GM19468 (cell line): Measurements from ENCODE around the gene ERI3.

Source experiments
- ATAC-seq: cut with Tn5 transposase; IDR thresholded peaks from one replicate; pipeline ENCODE4 v1.9.1; 2021; ENCODE audit warnings: mild to moderate bottlenecking, moderate library complexity, moderate number of reproducible peaks; ENCODE audit not compliant: unreplicated experiment; ENCODE audit errors: extremely low read depth

ERI3 gene

DNA sequence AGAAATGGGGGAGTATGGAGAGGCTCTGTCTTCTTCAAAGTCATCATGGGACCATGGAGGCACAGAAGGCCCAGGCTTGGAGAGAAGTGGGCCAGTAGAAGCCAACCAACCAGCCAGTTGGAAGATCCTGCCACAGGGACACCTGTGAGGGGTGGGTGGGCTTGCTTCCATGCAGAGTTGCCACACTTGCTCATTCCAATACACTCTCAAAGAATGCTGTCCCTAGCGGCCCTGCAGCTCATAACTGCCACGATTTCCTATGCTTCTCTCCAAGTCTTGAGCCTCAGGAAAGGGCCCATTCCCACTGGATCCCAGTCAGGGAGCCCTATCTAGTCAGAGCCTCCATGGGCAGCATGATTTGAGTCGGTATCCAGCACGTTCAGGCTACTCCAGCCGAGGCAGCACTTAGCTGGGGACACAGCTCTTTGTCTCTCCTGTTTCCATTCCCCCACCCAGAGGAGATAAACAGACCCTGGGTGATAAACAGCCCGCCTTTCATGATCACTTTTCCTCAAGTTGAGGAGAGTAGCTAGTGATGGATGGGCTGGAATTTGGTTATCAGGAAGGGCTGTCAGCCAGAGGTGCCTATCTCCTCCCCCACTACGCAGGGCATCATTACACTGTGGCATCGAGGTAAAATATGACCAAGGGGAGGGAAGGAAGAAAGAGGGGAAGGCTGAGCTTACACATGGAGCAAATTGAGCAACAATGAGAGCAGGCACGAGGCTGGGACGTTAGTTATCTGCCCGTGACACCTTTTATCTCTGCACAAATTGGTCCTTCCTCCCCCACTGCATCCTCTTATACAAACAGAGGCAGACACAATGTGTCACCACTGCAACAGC lies 64.6 kb downstream of the ERI3 start:
- no peak for ATAC-seq

DNA sequence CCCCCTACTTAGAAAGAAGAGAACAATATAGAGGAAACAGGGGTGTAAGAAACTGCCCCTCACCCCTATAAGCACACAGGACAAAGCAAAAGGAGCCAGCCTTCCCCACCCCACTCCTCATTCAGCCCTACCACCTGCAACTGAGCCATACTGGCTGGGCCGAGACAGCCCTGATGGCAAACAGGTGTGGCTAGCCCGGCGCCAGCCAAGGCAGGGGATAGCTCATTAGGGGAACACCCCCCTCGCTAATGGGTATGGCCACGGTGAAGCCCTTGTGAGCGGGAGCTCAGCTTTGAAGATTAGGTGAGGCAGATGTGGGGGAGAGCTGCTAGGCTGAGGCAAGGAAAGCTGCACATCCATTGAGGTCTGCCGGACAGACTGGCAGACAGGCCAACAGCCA lies 65.5 kb downstream of the ERI3 start:
- no peak for ATAC-seq

DNA sequence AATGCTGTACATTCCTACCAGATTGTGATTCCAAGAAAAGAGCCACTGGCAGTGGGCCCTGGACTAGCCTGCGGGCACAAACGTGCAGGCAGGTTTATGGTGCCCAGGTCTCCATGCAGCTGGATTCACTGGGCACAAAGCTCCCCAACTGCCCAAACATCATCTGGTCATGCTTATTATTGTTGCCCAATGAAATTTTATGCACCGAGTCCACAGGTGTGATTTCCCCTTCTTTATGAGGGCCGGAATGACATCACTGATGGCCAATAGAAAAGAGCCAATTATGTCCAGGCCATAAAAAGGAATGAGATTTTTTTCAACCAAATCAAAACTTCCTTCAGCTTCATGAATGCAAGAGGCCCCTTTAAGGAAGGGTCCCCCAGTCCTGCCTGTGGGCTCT lies 66.2 kb downstream of the ERI3 start:
- no peak for ATAC-seq

DNA sequence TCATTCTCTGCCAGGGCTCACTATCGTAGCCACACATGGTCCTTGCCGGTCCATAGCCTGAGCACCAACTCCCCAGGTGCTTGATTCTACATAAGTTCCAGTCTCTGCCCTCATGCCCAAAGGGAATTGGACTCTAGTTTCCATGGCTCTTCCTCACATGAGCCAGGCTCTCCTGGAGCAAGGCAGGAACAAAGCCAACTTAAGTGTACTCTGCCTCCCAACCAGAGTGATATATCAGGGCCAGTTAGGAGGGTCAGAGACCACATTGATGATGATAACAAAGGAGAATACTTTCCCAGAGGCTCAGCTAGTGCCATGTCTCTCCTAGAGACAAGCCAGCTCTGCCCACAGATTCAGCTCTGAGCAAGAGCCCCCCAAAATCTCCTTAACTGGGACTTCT lies 70.9 kb downstream of the ERI3 start:
- no peak for ATAC-seq

DNA sequence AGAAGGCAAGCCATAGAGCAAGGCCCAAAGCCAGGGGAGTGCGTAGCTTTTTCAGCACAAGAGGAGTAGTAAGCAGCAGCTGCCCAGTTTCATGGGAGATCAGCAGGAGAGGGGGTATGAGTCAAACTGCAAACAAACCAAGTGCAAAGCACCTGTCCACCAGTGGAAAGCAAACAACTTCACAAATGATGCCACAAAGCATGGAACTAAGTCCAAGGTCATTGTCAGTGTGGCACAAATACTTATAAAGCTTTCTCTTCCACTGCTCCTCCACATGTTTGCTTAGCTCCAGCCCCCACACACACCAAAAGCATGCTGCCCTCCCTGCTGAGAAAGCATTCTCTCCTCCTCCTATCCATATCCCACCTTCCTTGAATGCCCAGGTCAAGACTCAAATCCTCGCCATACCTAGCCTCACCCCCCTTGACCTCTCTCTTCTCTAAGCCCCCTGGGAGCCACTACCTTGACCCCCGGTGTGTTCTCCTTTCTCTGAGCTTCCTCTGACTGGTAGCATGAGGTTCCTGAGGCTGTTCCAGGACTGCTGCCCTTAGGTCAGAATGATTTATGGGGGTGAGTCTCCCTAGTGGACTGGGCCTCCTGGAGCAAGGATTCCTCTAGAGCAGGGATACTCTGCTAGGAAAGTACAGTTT lies 71.4 kb downstream of the ERI3 start:
- ATAC-seq, result no peak

DNA sequence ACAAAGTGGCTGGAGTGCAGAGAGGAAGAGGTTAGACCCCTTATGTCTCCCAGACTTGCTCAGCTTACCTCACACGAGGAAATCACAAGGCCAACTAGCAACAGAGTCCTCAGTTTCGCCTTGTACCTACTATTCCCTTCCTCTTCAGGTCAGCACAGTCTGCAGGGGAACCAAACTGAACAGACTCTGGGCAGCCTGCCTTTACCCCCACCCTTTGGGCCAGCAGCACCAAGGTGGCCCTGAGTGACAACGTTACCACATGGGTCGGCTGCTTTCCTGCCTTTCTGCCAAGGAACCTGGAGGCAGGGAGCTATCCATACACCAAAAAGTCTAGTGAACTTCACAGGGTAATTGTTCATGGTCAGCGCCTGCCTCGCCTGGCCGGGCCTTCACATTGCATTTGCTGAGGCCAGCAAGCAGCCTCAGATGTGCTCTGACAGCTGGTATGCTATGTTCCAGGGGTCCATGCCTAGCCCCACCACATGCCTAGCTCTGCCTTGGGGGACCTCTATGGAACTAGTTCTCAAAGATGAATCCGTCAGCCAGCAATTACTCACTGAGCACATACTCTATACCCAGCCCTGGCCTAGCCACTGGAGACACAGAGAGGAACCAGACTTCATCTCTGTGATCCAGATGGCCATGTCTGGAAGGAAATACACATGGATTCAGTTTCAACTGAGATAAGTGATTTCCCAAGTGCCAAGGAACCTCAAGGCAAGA lies 72.2 kb downstream of the ERI3 start:
- ATAC-seq, result no peak

DNA sequence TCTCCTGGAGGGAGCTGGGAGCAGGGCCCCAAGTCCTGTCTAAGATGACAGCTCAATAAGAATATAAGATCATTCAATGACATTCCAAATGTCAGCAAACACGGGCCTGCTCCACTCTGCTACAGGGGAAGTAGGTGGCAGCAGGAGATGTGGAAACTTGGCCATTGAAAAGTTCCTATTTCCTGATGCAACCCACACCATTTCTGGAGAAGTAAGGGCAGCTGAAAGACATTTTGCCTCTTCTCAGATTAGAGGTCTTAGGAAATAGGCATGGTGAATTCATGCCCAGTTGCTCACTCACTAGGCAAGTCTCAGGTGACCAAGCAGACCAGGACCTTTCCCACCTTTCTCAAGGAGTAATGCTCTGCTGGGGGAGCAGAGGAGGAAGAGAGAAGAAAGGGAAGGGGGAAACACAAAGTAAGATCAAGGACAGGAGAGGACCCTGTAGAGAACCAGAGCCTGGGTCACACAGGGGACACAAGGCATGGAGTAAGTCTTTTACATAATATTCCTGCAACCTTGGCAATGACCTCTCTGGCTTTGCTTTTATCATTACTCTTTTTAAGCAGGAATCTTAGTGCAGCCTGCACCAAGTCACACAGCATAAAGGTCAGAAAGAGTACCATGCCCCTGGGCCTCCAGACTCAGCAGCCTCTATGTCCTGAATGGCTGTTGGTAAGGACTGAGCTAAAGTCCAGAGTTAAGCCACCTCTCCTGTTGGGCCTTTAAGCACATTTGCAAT lies 72.9 kb downstream of the ERI3 start:
- ATAC-seq, result no peak

DNA sequence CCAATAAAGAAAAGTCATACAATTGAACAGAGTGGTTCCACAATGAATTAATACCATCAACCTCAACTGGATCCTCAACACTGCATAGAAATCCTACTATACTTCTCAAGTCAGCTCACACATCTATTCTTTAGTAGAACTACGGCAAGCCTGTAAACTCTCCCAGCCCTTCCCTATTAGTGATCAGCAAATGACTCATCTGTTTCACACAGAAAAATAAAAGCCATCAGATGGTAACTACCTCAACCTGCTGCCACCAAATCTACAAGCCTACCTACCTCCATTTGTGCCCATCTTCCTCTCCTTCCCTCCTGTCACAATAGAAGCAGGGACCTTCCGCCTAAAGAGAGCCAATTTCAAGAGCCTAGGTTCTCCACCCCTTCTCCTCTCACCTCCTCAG lies 78.2 kb downstream of the ERI3 start:
- ATAC-seq, result no peak

DNA sequence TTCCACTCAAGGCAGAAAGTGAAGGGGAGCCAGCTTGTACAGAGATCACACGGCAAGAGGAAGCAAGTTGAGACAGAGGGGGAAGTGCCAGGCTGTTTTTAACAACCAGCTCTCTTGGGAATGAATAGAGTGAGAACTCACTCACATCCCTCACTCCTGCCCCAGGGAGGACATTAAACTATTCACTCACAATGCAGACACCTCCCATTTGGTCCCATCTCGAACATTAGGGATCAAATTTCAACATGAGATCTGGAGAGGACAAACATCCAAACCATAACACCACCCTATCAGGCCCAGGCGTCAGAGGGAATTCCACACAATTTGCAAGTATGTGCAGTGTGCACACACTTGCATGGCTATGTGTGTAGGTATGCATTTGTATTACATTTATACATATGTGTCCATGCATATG lies 79.1 kb downstream of the ERI3 start:
- ATAC-seq, result no peak

DNA sequence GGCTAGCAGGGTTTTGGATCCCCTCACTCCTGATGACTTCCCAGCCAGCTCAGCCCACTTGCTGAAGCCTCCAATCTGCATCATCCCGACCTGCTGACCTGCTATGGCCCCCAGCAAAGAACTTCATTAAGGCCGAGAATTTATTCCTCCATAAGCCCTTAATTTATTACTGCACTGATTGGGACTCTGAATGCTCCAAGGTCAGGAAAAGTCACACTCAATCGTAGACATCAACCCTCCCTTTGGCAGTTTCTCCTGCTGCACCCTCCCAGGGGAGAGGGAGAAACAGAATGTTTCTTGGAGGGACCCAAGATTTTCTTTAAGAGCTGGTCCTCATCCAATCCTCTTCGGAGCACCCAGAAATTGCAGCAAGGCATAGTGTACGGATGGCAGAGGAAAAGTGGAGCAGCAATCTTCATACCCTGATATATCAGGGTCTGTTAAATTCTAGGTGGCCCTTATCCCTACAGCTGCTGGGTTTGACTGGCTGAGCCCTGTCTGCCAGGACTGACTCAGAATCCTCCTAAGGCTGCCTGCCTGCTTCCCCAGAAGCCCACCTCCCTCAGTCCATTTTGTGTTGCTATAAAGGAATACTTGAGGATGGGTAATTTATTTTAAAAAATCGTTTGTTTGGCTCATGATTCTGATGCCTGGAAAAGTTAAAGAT lies 79.6 kb downstream of the ERI3 start:
- no peak for ATAC-seq

DNA sequence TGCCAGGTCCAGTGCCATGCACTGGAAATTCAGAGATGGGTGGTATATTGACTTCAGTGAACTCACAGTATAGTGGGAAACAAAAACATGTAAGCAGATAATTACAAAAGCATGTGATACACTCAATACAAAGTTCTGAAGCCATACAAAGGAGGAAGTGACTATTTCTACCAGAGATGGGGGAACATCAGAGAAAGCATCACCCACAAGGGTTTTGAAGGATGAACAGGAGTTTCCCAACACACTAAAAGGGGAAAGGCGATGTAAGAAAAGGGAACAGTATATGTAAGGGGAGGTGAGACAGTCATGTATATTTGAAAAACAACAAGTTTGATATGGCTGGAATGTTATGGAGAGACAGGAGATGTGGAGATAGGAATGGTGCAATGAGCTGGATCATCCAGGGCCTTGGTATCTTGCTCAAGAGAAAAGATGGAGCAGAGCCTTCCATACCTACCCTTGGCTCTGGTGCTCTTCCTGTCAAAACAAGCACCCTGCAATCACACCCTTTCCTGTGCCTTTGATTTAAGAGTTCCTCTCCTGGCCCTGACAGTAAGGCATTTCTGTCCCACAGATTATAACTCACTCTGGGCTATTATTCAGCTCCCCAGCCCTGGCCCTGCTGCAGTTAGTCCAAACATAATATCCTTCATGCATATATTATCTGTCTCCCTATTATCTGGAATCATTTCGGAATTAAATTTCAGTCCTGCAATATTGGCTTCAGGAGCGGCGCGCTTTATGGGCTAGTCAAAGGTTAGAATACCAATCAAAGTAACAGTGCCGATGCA lies 81.3 kb downstream of the ERI3 start:
- ATAC-seq, result no peak

DNA sequence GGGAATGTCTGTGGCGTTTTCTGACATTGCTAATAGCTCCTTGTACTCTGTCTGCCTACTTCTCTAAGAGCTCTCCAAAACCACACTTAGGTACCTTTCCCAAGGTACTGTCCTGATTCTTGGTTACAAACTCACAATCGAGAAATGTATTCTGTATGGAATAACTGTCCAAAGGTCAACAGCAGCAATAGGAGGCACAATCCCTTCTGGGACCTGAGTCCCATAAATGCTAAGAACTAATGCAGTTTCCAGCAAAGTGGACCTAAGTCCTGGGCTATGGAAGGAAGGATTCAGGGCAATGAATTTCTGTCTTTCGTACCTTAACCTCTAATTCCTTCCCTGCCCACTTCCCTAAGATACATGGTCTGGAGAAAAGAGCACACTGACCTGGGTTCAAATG lies 82.1 kb downstream of the ERI3 start:
- no peak for ATAC-seq

DNA sequence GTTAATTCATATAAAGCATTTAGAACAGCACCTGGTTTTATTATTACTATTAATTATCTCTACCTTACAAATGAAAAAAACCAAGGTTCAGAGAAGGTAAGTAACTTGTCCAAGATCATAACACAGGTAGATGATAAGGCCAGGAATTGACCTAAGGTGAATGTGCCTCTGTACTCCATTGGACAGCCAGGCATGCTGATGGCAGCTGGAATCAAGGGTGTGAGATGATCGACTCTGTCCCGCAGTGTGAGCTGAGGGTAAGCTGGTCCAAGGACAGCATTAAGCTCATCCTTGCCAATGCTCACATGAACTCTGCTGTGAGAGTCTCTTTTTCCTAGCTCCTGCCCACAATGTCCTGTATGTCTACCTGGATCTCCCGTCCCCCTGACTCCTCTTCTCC lies 83.4 kb downstream of the ERI3 start:
- no peak for ATAC-seq

DNA sequence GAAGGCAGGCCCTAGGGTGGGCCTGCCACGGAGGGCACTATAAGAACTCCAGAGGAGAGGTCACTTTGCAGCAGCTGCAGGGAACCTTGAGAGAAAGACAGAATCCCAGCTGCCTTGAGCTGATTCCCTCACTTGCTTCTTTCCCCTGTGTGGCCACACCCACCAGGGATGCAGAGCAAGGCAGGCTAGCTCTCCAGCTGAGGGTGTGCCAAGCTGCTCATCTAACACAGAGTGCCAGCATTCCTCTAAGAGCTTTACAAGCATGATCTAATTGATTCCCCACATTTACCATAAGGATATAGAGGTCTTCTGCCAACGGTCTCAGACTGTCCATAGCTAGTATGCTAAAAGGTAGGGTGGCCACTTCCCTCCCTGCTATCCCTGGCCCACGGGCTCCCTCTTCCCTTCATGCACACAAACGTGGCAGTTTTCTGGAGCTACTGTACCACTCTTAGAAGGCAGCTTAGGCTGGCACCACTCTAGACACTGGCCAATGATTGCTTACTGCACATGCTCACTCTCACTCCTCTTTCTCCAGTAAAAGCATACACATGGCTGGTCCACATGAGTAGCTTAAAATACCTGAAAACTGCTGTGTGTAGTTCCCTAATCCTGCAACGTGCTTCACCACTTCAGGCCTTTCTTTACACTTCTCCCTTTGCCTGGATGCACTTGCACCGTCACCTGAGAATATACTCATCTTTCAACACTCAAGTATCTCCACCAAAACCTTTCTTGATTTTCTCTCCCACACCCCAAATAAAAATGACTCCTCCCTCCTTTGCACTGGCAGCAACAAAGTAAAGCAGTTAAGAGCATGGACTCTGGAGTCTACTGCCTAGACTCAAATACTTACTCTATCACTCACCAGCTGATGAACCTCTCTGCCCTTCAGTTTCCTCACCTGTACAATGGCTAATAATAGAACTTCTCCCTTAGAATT lies 84.1 kb downstream of the ERI3 start:
- ATAC-seq, result no peak

DNA sequence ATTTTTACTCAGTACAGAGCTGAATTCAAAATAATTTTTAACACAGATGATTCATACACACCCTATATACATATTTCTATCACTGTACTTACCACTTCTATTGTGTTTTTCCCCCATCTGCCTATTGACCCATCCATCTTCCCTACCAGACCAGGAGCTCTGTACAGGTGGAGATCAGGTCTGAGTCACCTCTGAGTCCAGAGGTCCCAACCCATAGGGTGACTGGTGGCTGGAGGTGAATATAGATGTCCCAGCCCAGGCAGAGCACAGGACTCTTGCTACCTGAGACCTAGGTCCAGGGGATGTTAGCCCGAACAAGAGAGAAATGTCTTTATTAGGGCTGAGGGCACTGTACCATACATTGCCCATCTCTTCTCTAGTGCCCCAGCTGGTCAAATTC lies 87.0 kb downstream of the ERI3 start:
- ATAC-seq, result no peak

DNA sequence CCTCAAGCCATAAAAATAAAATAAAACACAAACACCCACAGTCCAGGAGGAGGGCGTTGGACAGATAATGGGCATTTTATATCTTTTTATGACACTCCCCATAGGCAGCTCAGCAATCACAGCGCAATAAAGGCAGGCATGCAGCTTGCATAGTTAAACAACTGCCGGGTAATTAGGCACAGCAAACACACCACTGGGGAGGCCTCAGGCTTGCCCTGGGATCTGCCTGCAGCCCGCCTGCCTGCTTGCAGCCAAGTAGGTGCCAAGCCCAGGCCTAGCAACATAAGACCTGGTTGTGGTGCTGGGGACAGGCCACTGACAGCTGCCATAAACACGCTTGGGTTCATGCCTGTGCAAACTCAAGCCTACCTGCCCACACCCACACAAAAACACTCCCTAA lies 87.6 kb downstream of the ERI3 start:
- no peak for ATAC-seq

DNA sequence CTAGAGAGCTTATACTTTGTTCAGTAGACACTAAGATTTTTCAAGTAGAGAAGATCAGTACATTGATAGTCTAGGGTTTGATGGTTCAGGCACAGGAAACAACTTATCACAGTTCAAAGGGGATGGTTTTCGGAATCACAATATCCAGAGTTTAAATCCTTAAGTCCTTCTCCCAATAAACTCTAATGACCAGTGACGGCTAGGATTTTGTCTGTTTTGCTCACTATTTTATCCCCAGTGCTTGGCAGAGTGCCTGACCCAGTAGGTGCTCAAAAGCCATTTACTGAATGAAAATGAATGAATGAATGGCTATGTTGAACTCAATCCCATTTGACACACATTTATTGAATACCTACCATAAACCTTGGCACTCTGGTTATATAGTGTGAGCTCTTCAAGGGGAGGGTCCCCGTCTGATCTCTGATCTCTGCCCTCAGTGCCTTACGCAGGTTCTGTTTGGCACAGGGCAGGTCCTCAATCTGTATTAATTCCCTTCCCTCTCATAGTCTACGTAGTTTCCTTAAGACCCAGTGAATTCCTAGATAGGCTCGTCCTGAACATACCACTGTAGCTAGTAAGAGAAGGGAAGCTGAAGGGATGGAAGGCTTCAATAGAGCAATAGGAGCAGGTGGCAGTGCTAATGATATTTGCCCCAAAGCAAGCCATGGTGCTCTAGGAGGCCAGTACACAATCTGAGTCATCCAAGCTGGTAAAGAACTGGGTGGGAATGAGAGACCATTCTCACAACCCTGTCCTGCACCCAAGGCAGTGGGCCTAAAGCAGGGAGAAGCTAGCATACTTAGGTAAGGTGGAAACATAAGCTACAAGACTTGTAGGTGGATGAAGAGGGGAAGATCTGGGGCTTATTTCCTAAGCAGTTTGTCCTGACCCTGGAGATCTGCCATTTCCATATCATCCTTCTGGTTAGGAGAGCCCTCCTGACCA lies 88.4 kb downstream of the ERI3 start:
- no peak for ATAC-seq
